GM10248 (cell line): ENCODE data around the gene KIF13A.

ENCODE experiments used
- CTCF ChIA-PET: fragments of 300-600 bp; sonication (Branson Sonifier 250); formaldehyde crosslinking; extraction: SDS; loops from one replicate; lab custom pipeline; 2021; ENCODE audit warnings: antibody characterized with exemption; lab: Yijun Ruan, JAX
- POLR2A ChIA-PET: fragments of 350-650 bp; sonication (Branson Sonifier 250); formaldehyde crosslinking; extraction: SDS; loops from one replicate; lab custom pipeline; 2020; ENCODE audit warnings: antibody characterized with exemption; lab: Yijun Ruan, JAX
- DNase-seq: peaks from one replicate; pipeline ENCODE4 v3.0.0; 2012; ENCODE audit errors: extremely low spot score
- TF ChIP-seq, protein P1 (sequence below): IDR thresholded peaks from 2 replicates; pipeline ENCODE4 v1.5.1; 2012; ENCODE audit warnings: mild to moderate bottlenecking, low read depth; ENCODE audit errors: extremely low read depth, missing control alignments, control extremely low read depth

Gene KIF13A

DNA sequence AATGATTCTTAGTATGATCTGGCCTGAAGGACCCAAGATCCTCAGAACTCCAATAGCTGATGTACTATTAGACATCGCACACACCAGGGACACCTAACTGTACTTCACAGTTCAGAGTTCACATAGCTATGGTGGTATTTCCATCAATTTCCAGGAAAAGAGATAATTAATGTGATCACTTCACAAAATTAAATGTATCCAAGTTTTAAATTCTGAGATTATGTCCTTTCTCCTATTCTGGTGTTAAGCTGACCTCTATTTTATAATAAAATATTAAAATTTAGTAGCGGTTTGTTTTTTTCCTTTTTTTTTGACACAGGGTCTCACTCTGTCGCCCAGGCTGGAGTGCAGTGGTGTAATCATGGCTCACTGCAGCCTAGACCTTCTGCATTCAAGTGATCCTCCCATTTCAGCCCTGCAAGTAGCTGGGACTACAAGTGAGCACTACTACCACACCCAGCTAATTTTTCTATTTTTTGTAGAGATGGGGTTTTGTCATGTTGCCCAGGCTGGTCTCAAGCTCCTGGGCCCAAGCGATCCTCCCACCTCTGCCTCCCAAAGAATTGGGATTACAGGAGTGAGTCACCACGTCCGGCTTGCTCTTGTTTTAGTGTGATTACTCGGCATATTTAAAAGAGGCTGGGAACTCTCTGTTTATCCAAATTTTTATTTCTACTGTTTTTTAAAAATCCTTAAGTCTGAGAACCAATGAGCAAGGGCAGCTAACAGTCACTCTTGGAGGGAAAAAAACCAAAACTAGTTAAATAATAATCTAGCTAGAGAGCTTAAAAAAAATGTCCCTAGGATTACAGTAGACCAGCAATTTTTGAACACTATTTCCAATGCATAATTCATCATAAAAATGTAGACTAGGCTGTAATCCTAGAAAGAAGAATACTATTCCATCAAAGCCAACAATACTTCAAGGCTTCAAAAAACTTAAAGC, 16.0 kb downstream of the KIF13A start:
- TF ChIP-seq, protein P1, sequence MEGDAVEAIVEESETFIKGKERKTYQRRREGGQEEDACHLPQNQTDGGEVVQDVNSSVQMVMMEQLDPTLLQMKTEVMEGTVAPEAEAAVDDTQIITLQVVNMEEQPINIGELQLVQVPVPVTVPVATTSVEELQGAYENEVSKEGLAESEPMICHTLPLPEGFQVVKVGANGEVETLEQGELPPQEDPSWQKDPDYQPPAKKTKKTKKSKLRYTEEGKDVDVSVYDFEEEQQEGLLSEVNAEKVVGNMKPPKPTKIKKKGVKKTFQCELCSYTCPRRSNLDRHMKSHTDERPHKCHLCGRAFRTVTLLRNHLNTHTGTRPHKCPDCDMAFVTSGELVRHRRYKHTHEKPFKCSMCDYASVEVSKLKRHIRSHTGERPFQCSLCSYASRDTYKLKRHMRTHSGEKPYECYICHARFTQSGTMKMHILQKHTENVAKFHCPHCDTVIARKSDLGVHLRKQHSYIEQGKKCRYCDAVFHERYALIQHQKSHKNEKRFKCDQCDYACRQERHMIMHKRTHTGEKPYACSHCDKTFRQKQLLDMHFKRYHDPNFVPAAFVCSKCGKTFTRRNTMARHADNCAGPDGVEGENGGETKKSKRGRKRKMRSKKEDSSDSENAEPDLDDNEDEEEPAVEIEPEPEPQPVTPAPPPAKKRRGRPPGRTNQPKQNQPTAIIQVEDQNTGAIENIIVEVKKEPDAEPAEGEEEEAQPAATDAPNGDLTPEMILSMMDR, result no peak
- no peak for DNase-seq
- ChIA-PET POLR2A (no interaction called here), CTCF (no interaction called here)

DNA sequence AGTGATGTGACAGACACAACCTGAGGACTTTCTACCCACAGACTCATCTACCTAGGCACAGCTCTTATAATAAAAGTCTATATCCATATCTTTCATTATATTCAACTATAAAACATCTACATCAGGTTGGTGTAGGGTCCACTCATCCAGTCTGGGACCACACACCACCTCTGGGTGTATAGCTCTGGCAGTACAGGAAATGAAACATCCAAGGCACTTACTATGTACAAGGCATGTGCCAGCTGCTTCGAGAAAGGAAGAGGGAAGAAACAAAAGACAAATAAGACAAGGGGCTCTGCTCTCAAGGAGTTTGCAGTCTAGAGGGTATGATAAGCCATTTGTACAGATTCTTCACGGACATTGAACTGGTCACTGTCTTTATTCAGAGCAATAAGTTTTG, 18.6 kb downstream of the KIF13A start:
- POLR2A ChIA-PET, result no interaction called here
- CTCF ChIA-PET, result interaction anchor here (2.0 kb wide), 1 partner anchor 9 kb away, joined by 5 read pairs; no protein-coding TSS in a partner anchor
- TF ChIP-seq, protein P1, result no peak
- no peak for DNase-seq

DNA sequence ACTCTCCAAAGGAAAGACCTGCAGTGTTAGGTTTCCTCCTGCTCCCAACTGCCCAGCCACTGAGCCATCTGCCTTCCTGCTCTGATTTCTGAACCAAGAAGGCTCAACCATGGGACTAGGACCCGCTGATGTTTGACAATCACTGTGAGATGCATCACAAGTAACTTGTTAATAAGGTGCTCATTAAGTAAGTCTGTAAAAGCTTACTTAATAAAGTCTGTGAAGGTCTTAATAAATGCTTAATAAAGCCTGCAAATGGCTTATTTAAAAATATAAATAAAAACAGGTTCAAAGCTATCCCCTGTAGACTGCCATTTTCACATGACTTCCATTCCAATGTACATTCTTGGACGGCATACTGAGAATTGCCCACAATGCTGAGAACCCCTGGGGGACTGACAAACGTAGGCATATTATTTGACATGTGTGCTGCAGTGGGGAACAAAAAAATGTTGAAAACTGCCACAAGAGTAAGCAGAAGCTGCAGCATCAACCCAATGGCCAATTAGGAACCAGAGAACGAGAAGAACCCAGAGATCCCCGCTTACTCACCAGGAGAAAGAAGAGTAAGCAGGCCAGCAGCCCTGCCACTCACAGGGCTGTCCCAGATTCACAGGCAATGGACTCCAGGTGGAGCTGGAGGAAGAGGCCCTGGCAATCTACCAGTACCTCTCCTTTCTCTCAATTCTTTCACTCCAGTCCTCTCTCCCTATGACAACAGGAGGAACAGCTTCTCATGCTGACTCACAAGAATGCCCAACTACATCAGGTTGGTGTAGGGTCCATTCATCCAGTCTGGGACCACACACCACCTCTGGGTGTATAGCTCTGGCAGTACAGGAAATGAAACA, 19.5 kb downstream of the KIF13A start:
- TF ChIP-seq, protein P1, result no peak
- POLR2A ChIA-PET, result no interaction called here
- CTCF ChIA-PET, result interaction anchor here (0.9 to 2.0 kb wide), 2 partner anchors 8 to 10 kb away, joined by 3 to 5 read pairs; no protein-coding TSS in a partner anchor
- no peak for DNase-seq

DNA sequence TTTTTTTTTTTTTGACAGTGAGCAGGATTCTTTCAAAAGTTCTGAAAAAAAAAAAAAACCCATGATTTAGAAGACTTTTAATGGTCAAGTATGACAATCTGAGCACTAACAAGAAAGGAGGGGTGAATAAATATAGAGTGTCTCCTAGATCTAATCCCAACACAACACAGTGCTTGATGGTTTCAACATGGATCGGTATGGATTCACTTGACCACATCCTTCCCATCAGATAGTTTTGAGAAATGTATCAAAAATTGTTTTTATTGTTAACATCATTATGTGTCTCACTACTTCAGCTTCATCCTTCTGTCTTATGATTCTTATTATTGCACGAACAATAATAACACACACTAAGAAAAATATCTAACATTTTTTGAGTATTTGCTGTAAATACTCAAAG, 21.0 kb downstream of the KIF13A start:
- POLR2A ChIA-PET, result no interaction called here
- TF ChIP-seq, protein P1, result no peak
- CTCF ChIA-PET, result no interaction called here
- DNase-seq, result no peak

DNA sequence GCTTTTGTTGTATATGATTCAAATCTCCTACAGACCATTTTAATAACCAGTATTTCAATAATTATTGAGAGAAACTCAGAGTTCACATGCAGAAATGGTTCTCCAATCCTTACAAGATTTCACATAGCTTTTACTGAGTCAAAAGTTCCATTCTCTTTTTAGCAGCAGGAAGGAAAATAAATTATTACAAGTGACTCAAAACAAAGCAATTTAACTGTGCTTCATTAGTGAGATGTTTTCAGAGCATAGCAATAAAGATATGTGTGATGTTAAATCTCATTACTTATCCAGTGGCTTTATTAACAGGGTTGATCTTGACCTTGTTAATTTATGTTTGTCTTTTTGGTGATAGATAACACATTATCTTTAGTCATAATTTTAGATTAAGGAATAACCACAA, 22.0 kb downstream of the KIF13A start:
- ChIA-PET CTCF (interaction anchor here (1.0 kb wide), 1 partner anchor 16 kb away, joined by 3 read pairs; no protein-coding TSS in a partner anchor), POLR2A (no interaction called here)
- TF ChIP-seq, protein P1, result no peak
- no peak for DNase-seq

DNA sequence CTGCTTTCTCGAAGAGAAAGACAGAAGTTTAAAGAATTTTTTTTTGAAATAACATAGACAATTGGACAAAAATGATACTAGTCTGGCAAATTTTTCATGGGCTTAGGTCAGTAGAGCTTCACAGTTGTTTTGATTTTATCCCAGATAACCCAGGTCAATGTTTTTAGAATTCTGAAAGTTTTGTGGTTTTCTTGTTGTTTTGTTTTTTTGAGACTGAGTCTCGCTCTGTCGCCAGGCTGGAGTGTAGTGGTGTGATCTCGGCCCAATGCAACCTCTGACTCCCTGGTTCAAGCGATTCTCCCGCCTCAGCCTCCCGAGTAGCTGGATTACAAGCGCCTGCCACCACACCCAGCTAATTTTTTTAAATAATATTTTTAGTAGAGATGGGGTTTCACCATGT, 22.8 kb downstream of the KIF13A start:
- ChIA-PET CTCF (interaction anchor here (1.0 kb wide), 1 partner anchor 15 kb away, joined by 3 read pairs; no protein-coding TSS in a partner anchor), POLR2A (no interaction called here)
- DNase-seq, result no peak
- TF ChIP-seq, protein P1, result no peak
